Panc1 (cell line): ENCODE measurements around the gene APRT. TPM values are rescaled to one million over a fixed set of nuclear protein-coding genes. Genes with fewer than 3 reads are reported as not detected.

ENCODE experiments used
- total RNA-seq: library from RNA; stranded (reverse); gene quantifications from one replicate; pipeline ENCODE4 v1.2.1, GENCODE V29; 2021; ENCODE audit not compliant: unreplicated experiment

The APRT gene
- total RNA-seq, 1 experiment from 2014 or later: 231 TPM

Other genes starting within 250 kb of the APRT start
- 45.9 TPM for gene ZC3H18, start 241.5 kb downstream of the APRT start, total RNA-seq
- gene IL17C, start 173.4 kb downstream of the APRT start, total RNA-seq: not detected
- gene CYBA, start 160.9 kb downstream of the APRT start, total RNA-seq: 233 TPM
- gene MVD, start 148.8 kb downstream of the APRT start, total RNA-seq: 96.8 TPM
- gene SNAI3, start 125.4 kb downstream of the APRT start, total RNA-seq: not detected
- 19.8 TPM for gene RNF166, start 105.5 kb downstream of the APRT start, total RNA-seq
- 24.8 TPM for gene CTU2, start 105.4 kb downstream of the APRT start, total RNA-seq
- gene PIEZO1, start 26.7 kb downstream of the APRT start, total RNA-seq: 175 TPM
- gene CDT1, start 8.1 kb downstream of the APRT start, total RNA-seq: 39.9 TPM
- 81.6 TPM for gene GALNS, start 45.0 kb upstream of the APRT start, total RNA-seq
- gene TRAPPC2L, start 45.2 kb upstream of the APRT start, total RNA-seq: 73.8 TPM
- gene PABPN1L, start 54.7 kb upstream of the APRT start, total RNA-seq: not detected
- 13.7 TPM for gene CBFA2T3, start 165.3 kb upstream of the APRT start, total RNA-seq